PC-9 (cell line): ENCODE data around the gene PACRG.

Source experiments
- EZH2 ChIP-seq: fragments of 200-600 bp; sonication (generic); IDR thresholded peaks from 2 replicates; pipeline ENCODE4 v1.8.0; 2017; ENCODE audit warnings: antibody characterized with exemption, low read depth
- TF ChIP-seq, protein P1 (sequence below): fragments of 200-600 bp; sonication (generic); conservative IDR thresholded peaks from 2 replicates; pipeline ENCODE4 v1.6.1; 2017; ENCODE audit warnings: mixed run types, antibody characterized with exemption, mild to moderate bottlenecking, moderate library complexity

DNA sequence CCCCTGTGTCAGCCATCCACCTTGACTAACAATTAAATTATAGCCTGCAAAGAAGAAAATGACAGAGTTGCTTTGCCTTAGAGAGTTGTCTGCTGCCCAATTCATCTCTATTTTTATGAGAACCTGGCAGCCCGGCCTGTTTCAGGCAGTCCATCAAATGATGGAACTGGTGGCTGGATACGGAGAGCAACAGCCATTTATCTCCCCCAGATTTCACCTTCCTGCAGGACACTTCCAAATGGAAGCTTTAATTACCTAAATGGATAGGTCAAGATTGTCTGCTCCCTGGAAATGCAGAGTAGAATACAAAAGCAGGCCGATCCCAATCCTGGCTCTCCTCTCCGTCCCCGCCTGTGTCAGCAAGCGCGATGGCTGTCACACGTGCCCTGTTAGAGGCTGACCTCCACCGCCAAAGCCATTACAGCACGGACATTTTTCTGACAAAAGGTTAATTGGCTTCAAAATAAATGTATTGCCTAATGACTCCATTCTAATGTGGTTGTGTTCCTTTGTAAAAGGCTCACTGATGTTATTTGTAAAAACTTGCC lies 86.7 kb downstream of the PACRG start:
- TF ChIP-seq, protein P1, sequence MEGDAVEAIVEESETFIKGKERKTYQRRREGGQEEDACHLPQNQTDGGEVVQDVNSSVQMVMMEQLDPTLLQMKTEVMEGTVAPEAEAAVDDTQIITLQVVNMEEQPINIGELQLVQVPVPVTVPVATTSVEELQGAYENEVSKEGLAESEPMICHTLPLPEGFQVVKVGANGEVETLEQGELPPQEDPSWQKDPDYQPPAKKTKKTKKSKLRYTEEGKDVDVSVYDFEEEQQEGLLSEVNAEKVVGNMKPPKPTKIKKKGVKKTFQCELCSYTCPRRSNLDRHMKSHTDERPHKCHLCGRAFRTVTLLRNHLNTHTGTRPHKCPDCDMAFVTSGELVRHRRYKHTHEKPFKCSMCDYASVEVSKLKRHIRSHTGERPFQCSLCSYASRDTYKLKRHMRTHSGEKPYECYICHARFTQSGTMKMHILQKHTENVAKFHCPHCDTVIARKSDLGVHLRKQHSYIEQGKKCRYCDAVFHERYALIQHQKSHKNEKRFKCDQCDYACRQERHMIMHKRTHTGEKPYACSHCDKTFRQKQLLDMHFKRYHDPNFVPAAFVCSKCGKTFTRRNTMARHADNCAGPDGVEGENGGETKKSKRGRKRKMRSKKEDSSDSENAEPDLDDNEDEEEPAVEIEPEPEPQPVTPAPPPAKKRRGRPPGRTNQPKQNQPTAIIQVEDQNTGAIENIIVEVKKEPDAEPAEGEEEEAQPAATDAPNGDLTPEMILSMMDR, result no peak
- TF ChIP-seq EZH2, result no peak
